Measurements from ENCODE around the gene ZBTB7A. TPM values are rescaled to one million over a fixed set of nuclear protein-coding genes. Genes with fewer than 3 reads are reported as not detected.
A peak's percentile ranks its signal among the peaks of the same experiment; 100 is the strongest.

Gene ZBTB7A
- 8.2 TPM for total RNA-seq
- 35.3 TPM for polyA plus RNA-seq

GRCh38 chr19:4066682-4067395, at the start of gene ZBTB7A:
Gene ZBTB7A (minus strand): TSS chr19:4066899. CDS start chr19:4055232, 11,667 bp downstream.
- DNase-seq (ENCODE audit: extremely low spot score) = peak; percentile 55

GRCh38 chr19:4115818-4116385, 49.2 kb upstream of the ZBTB7A start:
- H3K4me1 ChIP-seq (ENCODE audit: insufficient read depth) = no peaks in the 10 kb centered on the region
- H3K36me3 ChIP-seq (ENCODE audit: insufficient read depth) = peaks cover 4% of the 10 kb centered on the region
- H3K27ac ChIP-seq (ENCODE audit: low read depth) = no peak overlapping the region
- WGBS = 86% methylated on average over 13 of the region's 13 CpGs
- H3K4me3 ChIP-seq (ENCODE audit: low read depth, low read length) = no peak overlapping the region
- no peak for DNase-seq (ENCODE audit: extremely low spot score)

More at GRCh38 chr19:4066682-4067395, at the start of gene ZBTB7A:
- peaks cover 1% of the 10 kb centered on the region for H3K4me1 ChIP-seq (ENCODE audit: insufficient read depth)
- WGBS = under 1% methylated on average over 83 of the region's 85 CpGs
- H3K27ac ChIP-seq (ENCODE audit: low read depth) = peak within 1 kb of the TSS; percentile 88
- peak within 1 kb of the TSS; percentile 98 for H3K4me3 ChIP-seq (ENCODE audit: low read depth, low read length)
- H3K36me3 ChIP-seq (ENCODE audit: insufficient read depth) = no peaks in the 10 kb centered on the region

GRCh38 chr19:4115050-4115817, 48.5 kb upstream of the ZBTB7A start:
- no peak overlapping the region for H3K27ac ChIP-seq (ENCODE audit: low read depth)

DNA sequence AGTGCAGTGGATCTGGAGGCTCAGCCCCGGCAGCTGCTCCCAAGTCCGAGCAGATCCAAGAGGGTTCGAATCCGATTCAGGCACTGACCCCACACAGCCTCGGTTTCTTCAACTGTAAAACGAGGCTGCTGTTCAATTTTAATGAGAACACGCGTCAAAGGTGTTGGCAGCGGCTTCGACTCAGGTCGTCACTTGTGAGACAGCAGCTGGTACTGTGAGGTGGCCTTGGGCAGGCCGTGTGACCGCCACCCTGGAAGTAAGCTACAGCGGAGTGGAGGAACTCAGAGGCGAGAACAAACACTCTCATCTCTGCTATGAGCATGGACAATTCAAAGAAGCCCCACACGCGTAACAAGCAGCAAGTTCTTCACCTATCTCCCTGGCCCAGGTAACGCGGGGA, 47.5 kb upstream of the ZBTB7A start:
- DNase-seq (ENCODE audit: extremely low spot score) = no peak
- H3K36me3 ChIP-seq (ENCODE audit: insufficient read depth) = peaks cover 2% of the 10 kb centered on the region
- 93% methylated on average over 19 of the region's 19 CpGs for WGBS
- H3K27ac ChIP-seq (ENCODE audit: low read depth) = no peak overlapping the region
- no peaks in the 10 kb centered on the region for H3K4me1 ChIP-seq (ENCODE audit: insufficient read depth)
- no peak overlapping the region for H3K4me3 ChIP-seq (ENCODE audit: low read depth, low read length)

More at GRCh38 chr19:4115050-4115817, 48.5 kb upstream of the ZBTB7A start:
- Histone ChIP-seq H3K4me1 (ENCODE audit: insufficient read depth) (no peaks in the 10 kb centered on the region), H3K36me3 (ENCODE audit: insufficient read depth) (peaks cover 5% of the 10 kb centered on the region), H3K4me3 (ENCODE audit: low read depth, low read length) (no peak overlapping the region)
- 82% methylated on average over 27 of the region's 27 CpGs for whole genome bisulfite sequencing
- DNase-seq (ENCODE audit: extremely low spot score) = no peak

DNA sequence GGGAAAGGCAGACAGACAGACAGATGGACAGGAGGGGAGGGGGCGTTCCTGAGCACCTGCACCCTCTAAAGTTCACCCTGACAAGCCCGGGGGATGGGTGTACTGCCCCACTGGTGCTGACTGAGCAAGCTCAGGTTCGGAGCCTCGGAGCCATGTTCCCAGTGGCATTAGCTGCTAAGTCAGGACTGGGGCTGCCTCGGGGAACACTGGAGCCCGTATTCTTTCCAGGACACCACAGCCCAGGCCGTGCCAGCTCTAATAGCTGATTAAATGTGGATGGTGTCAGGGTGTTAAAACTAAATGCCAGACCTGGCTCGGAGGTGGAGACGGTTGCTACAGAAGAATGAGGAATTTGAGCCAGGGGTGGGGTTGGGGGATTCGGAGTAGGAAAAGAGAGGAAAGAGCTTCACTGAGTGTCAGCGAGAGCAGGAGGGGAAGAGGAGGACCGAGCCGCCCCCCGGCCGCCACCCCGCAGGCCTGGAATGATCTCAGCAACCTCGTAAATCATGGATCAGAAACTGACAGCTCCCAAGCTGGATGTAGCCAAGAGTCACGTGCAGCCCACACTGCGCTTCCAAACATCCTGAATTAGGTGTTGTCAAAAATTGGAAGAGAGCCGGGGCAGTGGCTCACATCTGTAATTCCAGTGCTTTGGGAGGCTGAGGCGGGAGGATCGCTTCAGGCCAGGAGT, 46.8 kb upstream of the ZBTB7A start:
- Histone ChIP-seq H3K27ac (ENCODE audit: low read depth) (no peak overlapping the region), H3K36me3 (ENCODE audit: insufficient read depth) (peaks cover 2% of the 10 kb centered on the region), H3K4me3 (ENCODE audit: low read depth, low read length) (no peak overlapping the region), H3K4me1 (ENCODE audit: insufficient read depth) (no peaks in the 10 kb centered on the region)
- DNase-seq (ENCODE audit: extremely low spot score) = no peak
- WGBS = 62% methylated on average over 22 of the region's 22 CpGs

- Histone ChIP-seq H3K4me3 (ENCODE audit: low read depth, low read length) (no peak overlapping the region), H3K27ac (ENCODE audit: low read depth) (no peak overlapping the region), H3K36me3 (ENCODE audit: insufficient read depth) (peaks cover 2% of the 10 kb centered on the region), H3K4me1 (ENCODE audit: insufficient read depth) (no peaks in the 10 kb centered on the region)
- WGBS = 95% methylated on average over 17 of the region's 17 CpGs
- DNase-seq (ENCODE audit: extremely low spot score) = no peak
Observed at GRCh38 chr19:4112367-4112766, 45.7 kb upstream of the ZBTB7A start.

DNA sequence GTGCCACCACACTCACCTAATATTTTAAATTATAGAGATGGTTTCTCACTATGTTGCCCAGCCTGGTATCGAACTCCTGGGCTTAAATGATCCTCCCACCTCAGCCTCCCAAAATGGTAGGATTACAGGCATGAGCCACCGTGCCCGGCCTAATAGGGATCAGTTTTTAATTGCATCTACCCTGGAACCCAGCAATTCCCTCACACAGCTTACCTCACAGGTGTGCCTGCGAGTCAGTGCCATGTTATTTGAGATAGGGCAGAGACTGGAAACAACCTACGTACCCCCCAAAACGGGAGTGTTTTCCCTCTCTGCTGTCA, 42.9 kb upstream of the ZBTB7A start:
- Histone ChIP-seq H3K4me3 (ENCODE audit: low read depth, low read length) (no peak overlapping the region), H3K36me3 (ENCODE audit: insufficient read depth) (peaks cover 2% of the 10 kb centered on the region), H3K4me1 (ENCODE audit: insufficient read depth) (no peaks in the 10 kb centered on the region), H3K27ac (ENCODE audit: low read depth) (no peak overlapping the region)
- WGBS = 92% methylated on average over 6 of the region's 6 CpGs
- no peak for DNase-seq (ENCODE audit: extremely low spot score)

DNA sequence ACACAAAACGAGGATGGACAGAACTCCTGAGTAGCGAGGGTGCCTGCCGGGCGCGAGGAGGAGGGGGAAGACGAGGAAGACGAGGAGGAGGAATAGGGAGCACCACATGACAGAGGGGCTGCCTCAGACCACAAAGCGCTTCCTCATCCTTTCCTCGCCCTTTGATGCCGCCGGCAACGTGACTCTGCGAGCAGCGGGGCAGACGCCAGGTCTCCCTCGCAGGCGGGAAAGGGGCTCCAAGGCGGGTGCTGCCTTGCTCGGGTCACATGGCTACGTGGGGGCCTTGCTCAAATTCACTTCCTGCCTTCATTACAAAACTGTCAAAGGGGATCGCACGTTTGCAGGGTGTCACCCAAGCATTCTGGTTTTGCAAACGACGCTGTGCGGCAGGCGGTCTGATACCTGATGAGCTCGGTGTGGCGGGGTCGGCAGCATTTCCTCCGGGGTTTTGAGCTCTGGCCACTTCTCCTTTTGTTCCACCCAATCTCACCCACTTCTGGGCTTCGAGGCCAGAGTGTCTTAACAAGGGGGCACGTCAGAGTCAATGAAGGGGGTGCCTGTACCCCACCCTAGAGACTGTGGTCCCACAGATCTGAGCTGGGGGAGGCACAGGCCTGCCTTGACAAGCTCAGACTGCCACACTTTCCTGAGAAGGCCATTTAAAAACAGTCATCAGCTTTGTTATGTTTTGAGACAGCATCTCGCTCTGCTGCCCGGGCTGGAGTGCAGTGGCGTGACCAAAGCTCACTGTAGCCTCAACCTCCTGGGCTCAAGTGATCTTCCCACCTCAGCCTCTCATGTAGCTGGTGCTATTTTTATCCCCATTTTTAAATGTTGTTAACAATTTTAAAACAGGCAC, 42.3 kb upstream of the ZBTB7A start:
- DNase-seq (ENCODE audit: extremely low spot score) = no peak
- 87% methylated on average over 35 of the region's 35 CpGs for WGBS
- no peaks in the 10 kb centered on the region for H3K4me1 ChIP-seq (ENCODE audit: insufficient read depth)
- H3K36me3 ChIP-seq (ENCODE audit: insufficient read depth) = peaks cover 2% of the 10 kb centered on the region
- no peak overlapping the region for H3K27ac ChIP-seq (ENCODE audit: low read depth)
- H3K4me3 ChIP-seq (ENCODE audit: low read depth, low read length) = no peak overlapping the region

DNA sequence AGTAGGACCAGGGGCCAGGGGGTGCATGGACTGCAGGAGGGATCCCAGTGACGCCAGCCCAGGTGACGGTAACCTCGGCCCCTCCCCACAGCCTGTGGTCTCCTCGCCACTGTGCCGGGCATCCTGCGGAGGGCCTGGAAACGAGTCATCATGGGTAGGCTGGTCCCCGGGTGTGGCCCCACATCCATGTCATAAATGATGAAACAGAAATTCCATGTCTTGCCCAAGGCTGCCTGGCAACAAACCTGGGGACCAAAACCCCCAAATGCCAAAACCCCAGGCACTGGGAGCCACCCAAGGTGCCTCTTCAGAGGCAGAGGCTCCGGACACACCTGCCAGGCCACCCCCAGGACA, 36.4 kb upstream of the ZBTB7A start:
- DNase-seq (ENCODE audit: extremely low spot score) = no peak
- Histone ChIP-seq H3K4me1 (ENCODE audit: insufficient read depth) (no peaks in the 10 kb centered on the region), H3K27ac (ENCODE audit: low read depth) (no peak overlapping the region), H3K36me3 (ENCODE audit: insufficient read depth) (peaks cover 5% of the 10 kb centered on the region), H3K4me3 (ENCODE audit: low read depth, low read length) (no peak overlapping the region)
- WGBS = 86% methylated on average over 9 of the region's 9 CpGs

DNA sequence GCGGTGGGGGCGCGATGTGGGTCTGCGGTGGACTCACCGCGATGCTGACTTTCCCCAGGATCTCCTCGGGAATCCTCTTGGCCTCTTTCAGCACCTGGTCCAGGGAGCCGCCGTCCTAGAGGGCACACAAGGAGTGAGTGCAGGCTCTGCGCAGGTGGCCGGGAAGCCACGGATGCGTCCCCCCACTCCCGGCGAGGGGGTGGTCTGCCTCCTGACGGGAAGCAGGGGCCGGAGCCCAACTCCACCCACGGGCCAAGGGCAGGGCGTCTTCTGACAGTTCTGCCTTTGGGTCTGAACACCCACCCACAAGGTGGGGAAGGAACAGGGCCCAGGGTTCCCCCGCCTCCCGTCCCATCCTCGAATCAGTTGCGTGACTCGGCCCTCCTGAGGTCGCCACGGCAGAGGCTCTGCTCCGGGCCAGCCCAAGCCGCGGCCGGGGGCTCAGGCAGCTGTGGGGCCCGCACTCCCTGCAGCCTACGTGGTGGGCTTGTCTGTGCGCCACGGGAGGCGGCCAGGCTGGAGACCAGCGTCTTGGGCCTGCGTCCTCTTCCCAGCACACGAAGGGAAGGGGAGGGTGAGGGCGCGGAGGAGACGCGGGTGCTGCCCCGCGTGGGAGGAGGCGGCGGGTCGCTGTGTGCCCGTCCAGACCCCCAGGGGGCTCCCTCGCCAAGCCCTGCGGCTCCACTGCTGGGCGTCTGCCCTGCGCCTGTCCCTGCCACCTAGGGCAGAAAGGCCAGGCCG, 35.8 kb upstream of the ZBTB7A start:
- DNase-seq (ENCODE audit: extremely low spot score) = no peak
- Histone ChIP-seq H3K27ac (ENCODE audit: low read depth) (no peak overlapping the region), H3K4me3 (ENCODE audit: low read depth, low read length) (no peak overlapping the region), H3K4me1 (ENCODE audit: insufficient read depth) (no peaks in the 10 kb centered on the region), H3K36me3 (ENCODE audit: insufficient read depth) (peaks cover 5% of the 10 kb centered on the region)
- 89% methylated on average over 53 of the region's 53 CpGs for WGBS

DNA sequence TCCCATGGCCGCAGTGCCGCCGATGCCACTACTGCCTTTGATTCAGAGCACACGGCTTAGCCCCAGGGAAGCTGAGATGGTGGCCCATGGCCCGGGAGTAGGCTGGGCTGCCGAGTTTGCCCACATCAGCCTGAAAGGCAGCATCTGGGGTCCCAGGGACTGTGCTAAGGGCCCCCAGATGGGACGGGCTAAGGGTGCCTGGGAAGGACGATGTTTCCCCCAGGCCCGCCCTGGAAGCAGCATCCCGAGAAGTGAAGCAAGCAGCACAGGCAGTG, 34.7 kb upstream of the ZBTB7A start:
- peaks cover 5% of the 10 kb centered on the region for H3K36me3 ChIP-seq (ENCODE audit: insufficient read depth)

GRCh38 chr19:4100647-4101495, 34.2 kb upstream of the ZBTB7A start:
- peaks cover 5% of the 10 kb centered on the region for H3K36me3 ChIP-seq (ENCODE audit: insufficient read depth)
- WGBS = 91% methylated on average over 38 of the region's 38 CpGs

More for the DNA sequence above, 34.7 kb upstream of the ZBTB7A start:
- WGBS = 95% methylated on average over 10 of the region's 10 CpGs
- H3K4me1 ChIP-seq (ENCODE audit: insufficient read depth) = no peaks in the 10 kb centered on the region
- no peak overlapping the region for H3K4me3 ChIP-seq (ENCODE audit: low read depth, low read length)
- no peak for DNase-seq (ENCODE audit: extremely low spot score)
- H3K27ac ChIP-seq (ENCODE audit: low read depth) = no peak overlapping the region

More at GRCh38 chr19:4100647-4101495, 34.2 kb upstream of the ZBTB7A start:
- Histone ChIP-seq H3K27ac (ENCODE audit: low read depth) (no peak overlapping the region), H3K4me3 (ENCODE audit: low read depth, low read length) (no peak overlapping the region), H3K4me1 (ENCODE audit: insufficient read depth) (no peaks in the 10 kb centered on the region)
- DNase-seq (ENCODE audit: extremely low spot score) = no peak
